Trophoblast cell (in vitro differentiated cells and primary cell): Measurements from ENCODE around the gene ARL4C.
"Not testable (repeated sequence)": the region's sequence is repeated elsewhere in the genome, so short reads cannot be mapped to it uniquely, and the experiment has no call there.

ENCODE experiments used
- DNase-seq, 2 donors: peaks; one replicate each; pipeline ENCODE4 v3.0.0-alpha.2; 2016
- H2AFZ ChIP-seq: 2 replicates; pipeline ENCODE4 v1.6.1; 2013; ENCODE audit warnings: low read length, moderate library complexity, mild to moderate bottlenecking; ENCODE audit not compliant: insufficient read depth, poor library complexity
- H2AK5ac ChIP-seq: 2 replicates; pipeline ENCODE4 v1.6.1; 2013; ENCODE audit warnings: mild to moderate bottlenecking, low read length
- H2BK120ac ChIP-seq: 2 replicates; pipeline ENCODE4 v1.6.1; 2013; ENCODE audit warnings: low read length, mild to moderate bottlenecking, moderate library complexity; ENCODE audit not compliant: insufficient read depth, poor library complexity
- H2BK12ac ChIP-seq: 2 replicates; pipeline ENCODE4 v1.6.1; 2013; ENCODE audit warnings: mild to moderate bottlenecking, low read length, moderate library complexity
- H2BK5ac ChIP-seq: 2 replicates; pipeline ENCODE4 v1.6.1; 2013; ENCODE audit warnings: low read length, low read depth, moderate library complexity, mild to moderate bottlenecking; ENCODE audit not compliant: poor library complexity
- H3K14ac ChIP-seq: 2 replicates; pipeline ENCODE4 v1.6.1; 2013; ENCODE audit warnings: mild to moderate bottlenecking, low read length
- H3K18ac ChIP-seq: 2 replicates; pipeline ENCODE4 v1.6.1; 2013; ENCODE audit warnings: mild to moderate bottlenecking, low read length
- H3K23ac ChIP-seq: 2 replicates; pipeline ENCODE4 v1.6.1; 2013; ENCODE audit warnings: low read length
- H3K27ac ChIP-seq: 2 replicates; pipeline ENCODE4 v1.5.1; 2013; ENCODE audit warnings: low read depth, mild to moderate bottlenecking, inconsistent platforms, low read length, moderate library complexity
- H3K27me3 ChIP-seq: 2 replicates; pipeline ENCODE4 v1.6.1; 2013; ENCODE audit warnings: inconsistent platforms, mild to moderate bottlenecking, low read length, moderate library complexity; ENCODE audit not compliant: insufficient read depth
- H3K36me3 ChIP-seq, 2 experiments: 1 replicate in 1 of 2; 2 replicates in 1 of 2; pipeline ENCODE4 v1.6.1; 2013; ENCODE audit warnings: low read length in 2 of 2, mild to moderate bottlenecking in 2 of 2, moderate library complexity in 1 of 2; ENCODE audit not compliant: insufficient read depth in 2 of 2, control insufficient read depth in 1 of 2
- H3K4ac ChIP-seq: 2 replicates; pipeline ENCODE4 v1.6.1; 2013; ENCODE audit warnings: low read depth, mild to moderate bottlenecking, low read length, moderate library complexity
- H3K4me1 ChIP-seq, 2 experiments: 1 replicate in 1 of 2; 2 replicates in 1 of 2; pipeline ENCODE4 v1.6.1; 2013; ENCODE audit warnings: low read length in 2 of 2, mild to moderate bottlenecking in 2 of 2, moderate library complexity in 1 of 2; ENCODE audit not compliant: insufficient read depth in 2 of 2, control insufficient read depth in 1 of 2
- H3K4me2 ChIP-seq: 2 replicates; pipeline ENCODE4 v1.6.1; 2013; ENCODE audit warnings: inconsistent platforms, mild to moderate bottlenecking, low read length, moderate library complexity
- H3K4me3 ChIP-seq: 2 replicates; pipeline ENCODE4 v1.5.1; 2013; ENCODE audit warnings: mild to moderate bottlenecking, low read depth, low read length, inconsistent platforms
- H3K79me1 ChIP-seq: one replicate; pipeline ENCODE4 v1.6.1; 2013; ENCODE audit warnings: low read length
- H3K79me2 ChIP-seq: 2 replicates; pipeline ENCODE4 v1.6.1; 2013; ENCODE audit warnings: low read length, mild to moderate bottlenecking; ENCODE audit not compliant: control insufficient read depth, insufficient read depth, poor library complexity
- H3K9ac ChIP-seq: 2 replicates; pipeline ENCODE4 v1.6.1; 2013; ENCODE audit warnings: mild to moderate bottlenecking, low read length
- H3K9me3 ChIP-seq: 2 replicates; pipeline ENCODE4 v1.6.1; 2013; ENCODE audit warnings: low read depth, mild to moderate bottlenecking, control low read depth, inconsistent platforms, low read length; ENCODE audit not compliant: insufficient read depth
- H4K12ac ChIP-seq: 2 replicates; pipeline ENCODE4 v1.6.1; 2013; ENCODE audit warnings: low read depth, mild to moderate bottlenecking, low read length, moderate library complexity
- H4K8ac ChIP-seq: 2 replicates; pipeline ENCODE4 v1.6.1; 2013; ENCODE audit warnings: low read depth, mild to moderate bottlenecking, low read length, moderate library complexity
- H4K91ac ChIP-seq: one replicate; pipeline ENCODE4 v1.6.1; 2013; ENCODE audit warnings: low read depth, mild to moderate bottlenecking, low read length, moderate library complexity
- WGBS: extraction: QIAGEN DNeasy Blood & Tissue Kit; methylation state at CpG from one replicate; pipeline ENCODE4 v1.1.7; 2013; ENCODE audit warnings: missing lambda C conversion rate; ENCODE audit not compliant: insufficient read length, insufficient coverage; ENCODE audit errors: extremely low coverage; 5-methylcytosine and 5-hydroxymethylcytosine counted together

ARL4C gene

GRCh38 chr2:234457421-234457820 is 39.5 kb downstream of the ARL4C start:
- Histone ChIP-seq H4K91ac (no peak overlapping the region), H3K79me1 (peaks cover 7% of the 10 kb centered on the region), H3K27me3 (no peaks in the 10 kb centered on the region), H2BK120ac (no peak overlapping the region), H2BK5ac (no peak overlapping the region), H4K12ac (no peak overlapping the region), H3K4ac (no peak overlapping the region), H3K14ac (no peak overlapping the region), H3K27ac (no peak overlapping the region), H2AK5ac (no peak overlapping the region), H4K8ac (no peak overlapping the region), H3K9ac (no peak overlapping the region), H3K4me1 (peaks cover 7 to 14% of the 10 kb centered on the region in 2 experiments), H3K36me3 (peaks cover 0 to 1% of the 10 kb centered on the region in 2 experiments), H3K9me3 (peaks cover 3% of the 10 kb centered on the region), H3K4me3 (no peak overlapping the region), H2AFZ (no peak overlapping the region), H3K18ac (no peak overlapping the region), H3K4me2 (no peak overlapping the region), H2BK12ac (no peak overlapping the region), H3K79me2 (no peaks in the 10 kb centered on the region), H3K23ac (no peak overlapping the region)
- WGBS: no CpG with 5 or more reads among the region's 2 CpGs
- DNase-seq: no peak

GRCh38 chr2:234455246-234455645 is 41.6 kb downstream of the ARL4C start:
- not testable (repeated sequence) for H4K91ac ChIP-seq, H3K4me1 ChIP-seq, H3K79me1 ChIP-seq, H3K23ac ChIP-seq, H3K36me3 ChIP-seq, H3K27ac ChIP-seq, H3K9me3 ChIP-seq, H4K12ac ChIP-seq, H3K9ac ChIP-seq, H3K4me3 ChIP-seq, H3K79me2 ChIP-seq, H2BK12ac ChIP-seq, H2BK5ac ChIP-seq, H3K14ac ChIP-seq, H2AFZ ChIP-seq, H2AK5ac ChIP-seq, H3K18ac ChIP-seq, H3K27me3 ChIP-seq, H2BK120ac ChIP-seq, H3K4ac ChIP-seq, H3K4me2 ChIP-seq, DNase-seq, H4K8ac ChIP-seq
- no CpG with 5 or more reads among the region's 7 CpGs for WGBS

GRCh38 chr2:234454433-234454832 is 42.4 kb downstream of the ARL4C start:
- H4K91ac ChIP-seq: no peak overlapping the region
- peaks cover 0 to 1% of the 10 kb centered on the region in 2 experiments for H3K36me3 ChIP-seq
- peaks cover 3% of the 10 kb centered on the region for H3K9me3 ChIP-seq
- H2BK120ac ChIP-seq: no peak overlapping the region
- no peak overlapping the region for H4K8ac ChIP-seq
- no peak overlapping the region for H3K9ac ChIP-seq
- H3K79me2 ChIP-seq: peaks cover 2% of the 10 kb centered on the region
- WGBS: no CpG with 5 or more reads among the region's 4 CpGs
- no peak overlapping the region for H3K4me2 ChIP-seq
- no peak overlapping the region for H2BK12ac ChIP-seq
- no peak overlapping the region for H2AK5ac ChIP-seq
- no peak overlapping the region for H3K27ac ChIP-seq
- no peak overlapping the region for H3K4me3 ChIP-seq
- H3K4ac ChIP-seq: no peak overlapping the region
- no peak overlapping the region for H4K12ac ChIP-seq
- H3K23ac ChIP-seq: no peak overlapping the region
- H3K4me1 ChIP-seq: peaks cover 8% of the 10 kb centered on the region in 2 experiments
- no peak for DNase-seq
- H3K18ac ChIP-seq: no peak overlapping the region
- H2AFZ ChIP-seq: no peak overlapping the region
- no peak overlapping the region for H2BK5ac ChIP-seq
- H3K27me3 ChIP-seq: no peaks in the 10 kb centered on the region
- peaks cover 12% of the 10 kb centered on the region for H3K79me1 ChIP-seq
- H3K14ac ChIP-seq: no peak overlapping the region

GRCh38 chr2:234453216-234453615 is 43.7 kb downstream of the ARL4C start:
- Histone ChIP-seq H2BK120ac (no peak overlapping the region), H3K23ac (no peak overlapping the region), H3K79me1 (peaks cover 14% of the 10 kb centered on the region), H3K36me3 (no peaks in the 10 kb centered on the region), H3K4ac (no peak overlapping the region), H4K8ac (no peak overlapping the region), H3K9me3 (no peaks in the 10 kb centered on the region), H3K14ac (no peak overlapping the region), H3K27ac (no peak overlapping the region), H2AFZ (no peak overlapping the region), H2AK5ac (no peak overlapping the region), H3K4me2 (no peak overlapping the region), H3K79me2 (peaks cover 2% of the 10 kb centered on the region), H2BK5ac (no peak overlapping the region), H2BK12ac (no peak overlapping the region), H3K9ac (no peak overlapping the region), H3K4me3 (no peak overlapping the region), H3K18ac (no peak overlapping the region), H3K27me3 (no peaks in the 10 kb centered on the region), H4K12ac (no peak overlapping the region), H3K4me1 (peaks cover 12 to 14% of the 10 kb centered on the region in 2 experiments), H4K91ac (no peak overlapping the region)
- no peak for DNase-seq
- WGBS: no CpG with 5 or more reads among the region's 5 CpGs
